Neural progenitor cell (in vitro differentiated cells): ENCODE data around the gene MBTPS1.

Source experiments
- EZH2 ChIP-seq: fragments of 200-600 bp; sonication (generic); IDR thresholded peaks from 2 replicates; pipeline ENCODE4 v1.6.1; 2017; ENCODE audit warnings: antibody characterized with exemption, mild to moderate bottlenecking, moderate library complexity
- EZH2phosphoT487 ChIP-seq: fragments of 200-600 bp; sonication (generic); IDR thresholded peaks from 2 replicates; pipeline ENCODE4 v1.6.1; 2017; ENCODE audit warnings: antibody characterized with exemption
- TF ChIP-seq, protein P1 (sequence below): fragments of 200-600 bp; sonication (generic); IDR thresholded peaks from 2 replicates; pipeline ENCODE4 v1.5.1; 2017; ENCODE audit warnings: antibody characterized with exemption, mild to moderate bottlenecking

DNA sequence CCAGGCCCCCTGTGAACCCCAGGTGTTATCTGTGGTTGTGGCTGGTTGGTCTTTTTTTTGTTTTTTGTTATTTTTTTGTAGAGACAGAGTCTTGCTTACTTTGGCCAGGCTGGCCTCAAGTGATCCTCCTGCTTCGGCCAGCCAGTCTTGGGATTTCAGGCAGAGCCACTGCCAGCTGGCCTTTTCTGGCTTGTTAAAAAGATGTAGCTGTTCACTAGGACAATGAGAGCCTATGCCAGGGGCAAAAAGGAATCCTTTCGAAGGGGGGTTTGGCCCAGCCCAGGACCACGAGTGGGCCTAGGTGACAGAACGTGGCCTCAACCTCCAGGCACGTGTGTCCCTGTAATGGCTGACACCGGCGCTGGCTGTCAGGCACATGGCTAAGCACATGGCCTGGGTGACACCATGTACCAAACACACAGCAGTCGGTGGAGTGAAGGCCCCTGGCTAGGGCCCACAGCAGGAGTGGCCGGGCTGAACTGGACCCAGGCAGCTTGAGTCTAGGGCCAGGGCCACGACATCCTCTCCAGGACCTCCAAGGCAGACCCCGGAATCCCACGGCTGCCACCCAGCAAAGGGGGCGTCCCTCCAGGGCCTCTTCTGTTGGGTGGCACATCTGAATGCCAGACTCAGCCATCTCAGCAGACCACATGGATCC is 67.2 kb downstream of the MBTPS1 start:
- TF ChIP-seq, protein P1, sequence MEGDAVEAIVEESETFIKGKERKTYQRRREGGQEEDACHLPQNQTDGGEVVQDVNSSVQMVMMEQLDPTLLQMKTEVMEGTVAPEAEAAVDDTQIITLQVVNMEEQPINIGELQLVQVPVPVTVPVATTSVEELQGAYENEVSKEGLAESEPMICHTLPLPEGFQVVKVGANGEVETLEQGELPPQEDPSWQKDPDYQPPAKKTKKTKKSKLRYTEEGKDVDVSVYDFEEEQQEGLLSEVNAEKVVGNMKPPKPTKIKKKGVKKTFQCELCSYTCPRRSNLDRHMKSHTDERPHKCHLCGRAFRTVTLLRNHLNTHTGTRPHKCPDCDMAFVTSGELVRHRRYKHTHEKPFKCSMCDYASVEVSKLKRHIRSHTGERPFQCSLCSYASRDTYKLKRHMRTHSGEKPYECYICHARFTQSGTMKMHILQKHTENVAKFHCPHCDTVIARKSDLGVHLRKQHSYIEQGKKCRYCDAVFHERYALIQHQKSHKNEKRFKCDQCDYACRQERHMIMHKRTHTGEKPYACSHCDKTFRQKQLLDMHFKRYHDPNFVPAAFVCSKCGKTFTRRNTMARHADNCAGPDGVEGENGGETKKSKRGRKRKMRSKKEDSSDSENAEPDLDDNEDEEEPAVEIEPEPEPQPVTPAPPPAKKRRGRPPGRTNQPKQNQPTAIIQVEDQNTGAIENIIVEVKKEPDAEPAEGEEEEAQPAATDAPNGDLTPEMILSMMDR: no peak
- no peak for TF ChIP-seq EZH2phosphoT487
- no peak for TF ChIP-seq EZH2
